ENCODE data around the gene RAB3GAP2.
"Not testable (repeated sequence)": the region's sequence is repeated elsewhere in the genome, so short reads cannot be mapped to it uniquely, and the experiment has no call there.

Gene RAB3GAP2

DNA sequence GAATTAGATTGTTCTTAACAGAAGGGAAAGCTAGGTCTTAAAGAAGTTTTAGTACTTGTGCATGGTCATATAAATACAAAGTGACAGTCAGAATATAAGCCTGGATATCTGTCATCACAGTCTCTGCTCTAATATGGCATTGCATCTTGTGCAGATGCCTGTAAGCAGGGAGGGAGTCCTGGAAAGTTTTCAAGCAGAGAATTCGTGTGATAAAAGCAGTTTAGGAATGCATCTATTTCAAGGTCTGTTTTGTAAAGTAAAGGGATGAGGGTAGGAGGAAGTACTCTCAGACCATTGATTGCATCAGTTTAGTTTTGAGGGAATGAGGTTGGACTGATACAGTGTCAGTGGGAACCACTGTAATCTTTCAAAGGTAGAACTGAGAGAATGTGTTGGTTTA is 147.7 kb downstream of the RAB3GAP2 start:
- Histone ChIP-seq H3K27me3 (ENCODE audit: insufficient read depth, low read length) (no peaks in the 10 kb centered on the region), H3K4me3 (ENCODE audit: low read length) (no peak overlapping the region), H3K4me1 (ENCODE audit: insufficient read depth, low read length) (0 out of 2 replicates have a peak, but pooled peaks cover 3% of the 10 kb centered on the region), H3K27ac (ENCODE audit: low read length) (no peak overlapping the region), H3K9me3 (ENCODE audit: insufficient read depth, low read depth, low read length) (no peaks in the 10 kb centered on the region), H3K9ac (ENCODE audit: low read depth, low read length) (no peak overlapping the region), H3K36me3 (ENCODE audit: insufficient read depth, low read depth, low read length) (peaks cover 30% of the 10 kb centered on the region)

DNA sequence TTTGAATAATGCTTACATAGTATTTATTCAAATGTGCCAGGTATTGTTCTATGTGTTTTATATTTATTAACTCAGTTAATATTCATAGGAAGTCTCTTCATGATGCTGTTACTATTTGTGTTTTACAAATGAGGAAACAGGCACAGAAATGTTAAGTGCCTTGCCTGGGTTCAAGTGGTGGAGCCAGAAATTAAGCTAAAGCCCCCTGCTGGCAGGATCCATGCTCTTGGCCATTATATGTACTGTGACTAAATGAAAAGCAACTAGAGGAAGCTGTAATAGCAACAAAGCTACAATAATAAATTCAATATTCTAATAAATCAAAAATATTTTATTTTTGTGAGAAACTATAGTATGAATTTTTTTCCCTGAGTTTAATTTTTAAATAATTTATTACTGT is 148.4 kb downstream of the RAB3GAP2 start:
- Histone ChIP-seq H3K9ac (ENCODE audit: low read depth, low read length) (no peak overlapping the region), H3K27me3 (ENCODE audit: insufficient read depth, low read length) (no peaks in the 10 kb centered on the region), H3K4me3 (ENCODE audit: low read length) (no peak overlapping the region), H3K4me1 (ENCODE audit: insufficient read depth, low read length) (0 out of 2 replicates have a peak, but pooled peaks cover 3% of the 10 kb centered on the region), H3K27ac (ENCODE audit: low read length) (no peak overlapping the region), H3K36me3 (ENCODE audit: insufficient read depth, low read depth, low read length) (peaks cover 28% of the 10 kb centered on the region), H3K9me3 (ENCODE audit: insufficient read depth, low read depth, low read length) (no peaks in the 10 kb centered on the region)

DNA sequence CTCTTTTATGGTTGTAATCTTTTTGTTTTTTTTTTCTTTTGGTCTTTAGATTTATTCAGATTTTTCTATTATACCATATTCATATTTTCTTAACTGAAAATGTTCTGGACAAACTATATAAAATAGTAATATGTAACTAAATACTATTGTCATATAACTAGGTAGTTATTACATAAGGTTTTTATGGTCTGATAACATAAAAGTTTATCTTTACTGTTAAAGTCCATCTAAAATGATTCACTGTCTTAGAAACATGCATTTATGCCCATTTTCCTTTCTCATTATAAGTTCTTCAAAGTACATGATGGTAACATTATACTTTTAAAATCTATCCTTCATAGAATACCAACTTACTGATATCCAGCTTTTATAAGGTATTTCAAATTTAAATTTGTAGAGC is 149.2 kb downstream of the RAB3GAP2 start:
- Histone ChIP-seq H3K4me1 (ENCODE audit: insufficient read depth, low read length) (0 out of 2 replicates have a peak, but pooled peaks cover 3% of the 10 kb centered on the region), H3K36me3 (ENCODE audit: insufficient read depth, low read depth, low read length) (peaks cover 25% of the 10 kb centered on the region)

DNA sequence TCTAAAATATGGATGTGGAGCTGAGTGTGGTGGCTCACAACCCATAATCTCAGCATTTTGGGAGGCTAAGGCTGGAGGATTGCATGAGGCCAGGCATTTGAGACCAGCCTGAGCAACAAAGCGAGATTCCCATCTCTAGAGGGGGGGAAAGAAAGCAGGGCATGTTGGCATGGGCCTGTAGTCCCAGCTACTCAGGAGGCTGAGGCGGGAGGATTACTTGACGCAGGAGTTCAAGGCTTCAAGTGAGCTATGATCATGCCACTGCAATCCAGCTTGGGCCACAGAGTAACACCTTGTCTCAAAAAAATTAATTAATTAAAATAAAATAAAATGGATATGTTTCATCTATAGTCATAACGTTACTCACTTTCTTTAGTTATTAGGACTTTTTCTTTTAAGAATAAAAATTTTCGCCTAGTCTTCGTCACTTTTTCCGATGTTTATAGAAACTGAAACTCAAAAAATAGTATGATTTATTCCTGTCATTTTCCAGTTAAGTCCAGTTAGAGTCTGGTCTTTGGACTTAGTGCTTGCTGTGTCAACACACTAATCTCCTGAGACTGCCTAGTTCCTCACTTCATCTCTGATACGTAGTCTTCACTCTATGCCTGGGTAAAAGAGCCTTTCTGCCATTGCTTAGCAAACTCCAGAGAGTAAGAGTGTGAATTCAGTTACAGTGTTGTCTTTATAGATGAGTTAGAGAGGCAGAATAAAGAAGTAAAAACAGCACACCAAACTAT is 150.3 kb downstream of the RAB3GAP2 start:
- no peaks in the 10 kb centered on the region for H3K27me3 ChIP-seq (ENCODE audit: insufficient read depth, low read length)
- H3K4me1 ChIP-seq (ENCODE audit: insufficient read depth, low read length): 0 out of 2 replicates have a peak, but pooled peaks cover 3% of the 10 kb centered on the region
- no peak overlapping the region for H3K4me3 ChIP-seq (ENCODE audit: low read length)
- H3K9ac ChIP-seq (ENCODE audit: low read depth, low read length): no peak overlapping the region
- no peaks in the 10 kb centered on the region for H3K9me3 ChIP-seq (ENCODE audit: insufficient read depth, low read depth, low read length)
- H3K36me3 ChIP-seq (ENCODE audit: insufficient read depth, low read depth, low read length): peaks cover 24% of the 10 kb centered on the region
- H3K27ac ChIP-seq (ENCODE audit: low read length): no peak overlapping the region

More for the DNA sequence above, 149.2 kb downstream of the RAB3GAP2 start:
- no peak overlapping the region for H3K4me3 ChIP-seq (ENCODE audit: low read length)
- H3K9me3 ChIP-seq (ENCODE audit: insufficient read depth, low read depth, low read length): no peaks in the 10 kb centered on the region
- no peak overlapping the region for H3K27ac ChIP-seq (ENCODE audit: low read length)
- H3K27me3 ChIP-seq (ENCODE audit: insufficient read depth, low read length): no peaks in the 10 kb centered on the region
- no peak overlapping the region for H3K9ac ChIP-seq (ENCODE audit: low read depth, low read length)

DNA sequence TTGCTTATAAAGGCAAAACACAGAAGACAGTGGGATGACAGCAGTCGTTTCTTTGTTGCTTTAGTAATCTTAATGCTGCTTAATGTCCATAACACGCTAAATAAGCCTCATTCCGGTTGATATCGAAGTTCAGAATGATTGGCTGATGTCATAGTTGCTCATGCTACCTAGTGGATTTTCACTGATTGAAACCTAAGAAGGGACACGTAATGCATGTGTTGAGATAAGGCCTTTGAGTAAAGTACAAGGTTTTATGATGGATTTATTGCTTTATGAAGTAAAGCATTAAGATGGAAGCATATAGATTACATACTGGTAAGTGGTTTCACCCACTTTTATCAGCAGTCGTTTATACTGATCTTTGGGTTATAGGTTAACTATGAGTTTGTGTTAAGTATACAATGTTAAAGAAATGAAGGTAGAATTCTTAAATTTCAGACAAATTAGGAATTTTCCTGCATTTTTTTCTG is 153.2 kb downstream of the RAB3GAP2 start:
- no peak overlapping the region for H3K9ac ChIP-seq (ENCODE audit: low read depth, low read length)
- H3K4me1 ChIP-seq (ENCODE audit: insufficient read depth, low read length): no peaks in the 10 kb centered on the region
- no peaks in the 10 kb centered on the region for H3K9me3 ChIP-seq (ENCODE audit: insufficient read depth, low read depth, low read length)
- H3K27me3 ChIP-seq (ENCODE audit: insufficient read depth, low read length): no peaks in the 10 kb centered on the region
- no peak overlapping the region for H3K4me3 ChIP-seq (ENCODE audit: low read length)
- H3K27ac ChIP-seq (ENCODE audit: low read length): no peak overlapping the region
- H3K36me3 ChIP-seq (ENCODE audit: insufficient read depth, low read depth, low read length): peaks cover 40% of the 10 kb centered on the region

DNA sequence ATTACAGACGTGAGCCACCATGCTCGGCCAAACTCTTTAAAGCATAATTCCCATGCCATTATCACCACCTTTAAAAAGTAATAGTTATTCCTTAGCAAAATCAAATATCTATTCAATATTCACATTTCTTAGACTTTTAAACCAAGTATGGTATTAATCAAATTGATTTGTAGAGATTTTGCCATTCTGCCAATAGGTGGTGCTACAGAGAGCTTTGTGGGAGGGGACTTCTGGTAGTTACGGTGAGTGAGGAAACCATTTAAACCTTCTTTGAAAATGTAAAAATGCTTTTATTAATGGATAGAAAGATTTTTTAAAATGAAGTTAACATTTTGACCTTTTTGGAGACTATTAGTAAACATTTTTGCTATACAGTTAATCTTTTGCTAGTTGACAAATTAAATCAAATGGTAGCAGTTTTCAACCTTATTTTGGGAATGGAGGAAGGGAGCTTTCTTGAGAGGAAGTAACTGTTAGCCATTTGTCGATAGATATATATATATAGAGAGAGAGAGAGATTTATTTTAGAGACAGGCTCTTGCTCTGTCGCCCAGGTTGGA is 159.0 kb downstream of the RAB3GAP2 start:
- H3K4me1 ChIP-seq (ENCODE audit: insufficient read depth, low read length): no peaks in the 10 kb centered on the region; the same call in 1 of the 2 replicates

DNA sequence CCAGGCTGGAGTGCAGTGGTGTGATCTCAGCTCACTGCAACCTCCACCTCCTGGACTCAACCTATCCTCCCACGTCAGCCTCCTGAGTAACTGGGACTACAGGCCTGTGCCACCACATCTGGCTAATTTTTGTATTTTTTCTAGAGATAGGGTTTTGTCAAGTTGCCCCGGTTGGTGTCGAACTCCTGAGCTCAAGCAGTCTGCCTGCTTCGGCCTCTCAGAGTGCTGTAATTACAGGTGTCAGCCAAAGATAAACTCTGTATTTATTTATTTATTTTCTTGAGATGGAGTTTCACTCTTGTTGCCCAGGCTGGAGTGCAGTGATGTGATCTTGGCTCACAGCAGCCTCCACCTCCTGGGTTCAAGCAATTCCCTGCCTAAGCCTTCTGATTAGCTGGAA is 159.7 kb downstream of the RAB3GAP2 start:
- not testable (repeated sequence) for H3K27me3 ChIP-seq (ENCODE audit: insufficient read depth, low read length); H3K9ac ChIP-seq (ENCODE audit: low read depth, low read length); H3K9me3 ChIP-seq (ENCODE audit: insufficient read depth, low read depth, low read length); H3K4me1 ChIP-seq (ENCODE audit: insufficient read depth, low read length); H3K27ac ChIP-seq (ENCODE audit: low read length); H3K4me3 ChIP-seq (ENCODE audit: low read length)
- H3K36me3 ChIP-seq (ENCODE audit: insufficient read depth, low read depth, low read length): peaks cover 78% of the 10 kb centered on the region

More for the DNA sequence above, 159.0 kb downstream of the RAB3GAP2 start:
- no peaks in the 10 kb centered on the region for H3K9me3 ChIP-seq (ENCODE audit: insufficient read depth, low read depth, low read length)
- H3K27ac ChIP-seq (ENCODE audit: low read length): no peak overlapping the region
- H3K36me3 ChIP-seq (ENCODE audit: insufficient read depth, low read depth, low read length): peaks cover 81% of the 10 kb centered on the region
- no peak overlapping the region for H3K4me3 ChIP-seq (ENCODE audit: low read length)
- H3K27me3 ChIP-seq (ENCODE audit: insufficient read depth, low read length): no peaks in the 10 kb centered on the region
- H3K9ac ChIP-seq (ENCODE audit: low read depth, low read length): no peak overlapping the region

DNA sequence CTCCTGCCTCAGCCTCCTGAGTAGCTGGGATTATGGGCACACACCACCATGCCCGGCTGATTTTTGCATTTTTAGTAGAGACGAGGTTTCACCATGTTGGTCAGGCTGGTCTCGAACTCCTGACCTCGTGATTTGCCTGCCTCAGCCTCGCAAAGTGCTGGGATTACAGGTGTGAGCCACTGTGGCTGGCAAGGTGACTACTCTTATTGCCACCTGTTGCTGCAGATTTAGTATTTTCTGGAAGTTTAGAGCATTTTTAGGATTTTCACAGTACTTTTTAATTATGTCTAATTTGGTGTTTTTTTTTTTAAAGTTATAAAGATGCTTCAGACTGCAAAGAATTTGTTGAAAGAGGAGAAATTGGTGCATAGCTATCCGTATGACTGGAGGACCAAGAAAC is 161.8 kb downstream of the RAB3GAP2 start:
- H3K9me3 ChIP-seq (ENCODE audit: insufficient read depth, low read depth, low read length); H3K9ac ChIP-seq (ENCODE audit: low read depth, low read length); H3K4me3 ChIP-seq (ENCODE audit: low read length); H3K27me3 ChIP-seq (ENCODE audit: insufficient read depth, low read length); H3K27ac ChIP-seq (ENCODE audit: low read length); H3K4me1 ChIP-seq (ENCODE audit: insufficient read depth, low read length): not testable (repeated sequence)
- peaks cover 82% of the 10 kb centered on the region for H3K36me3 ChIP-seq (ENCODE audit: insufficient read depth, low read depth, low read length)

DNA sequence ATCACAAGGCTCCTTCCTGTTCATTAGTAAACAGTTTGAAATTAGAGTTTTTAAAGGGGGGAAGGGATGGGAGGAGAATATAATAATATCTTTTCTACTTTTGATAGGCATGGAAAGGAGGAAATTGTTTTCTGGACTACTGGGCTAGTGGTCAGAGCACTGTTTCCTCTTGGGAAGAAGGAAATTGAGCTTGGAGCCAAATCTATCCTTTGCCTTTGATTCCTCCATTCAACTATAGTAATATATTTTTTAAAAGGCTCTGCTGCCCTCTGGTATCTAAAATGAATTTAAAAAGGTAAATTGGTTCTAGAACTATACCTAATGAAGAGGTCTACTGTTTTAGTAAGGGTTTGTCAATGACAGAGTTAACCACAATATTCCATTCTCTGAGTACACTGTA is 172.4 kb downstream of the RAB3GAP2 start:
- H3K9ac ChIP-seq (ENCODE audit: low read depth, low read length): no peak overlapping the region
- H3K4me3 ChIP-seq (ENCODE audit: low read length): no peak overlapping the region
- H3K36me3 ChIP-seq (ENCODE audit: insufficient read depth, low read depth, low read length): peaks cover 75% of the 10 kb centered on the region
- H3K4me1 ChIP-seq (ENCODE audit: insufficient read depth, low read length): no peaks in the 10 kb centered on the region; the same call in 1 of the 2 replicates
- H3K27ac ChIP-seq (ENCODE audit: low read length): no peak overlapping the region
- H3K9me3 ChIP-seq (ENCODE audit: insufficient read depth, low read depth, low read length): no peaks in the 10 kb centered on the region
- no peaks in the 10 kb centered on the region for H3K27me3 ChIP-seq (ENCODE audit: insufficient read depth, low read length)
